Measurements from ENCODE around the gene TAX1BP1.
A peak's percentile ranks its signal among the peaks of the same experiment; 100 is the strongest.
"Not testable (repeated sequence)": the region's sequence is repeated elsewhere in the genome, so short reads cannot be mapped to it uniquely, and the experiment has no call there.

Gene TAX1BP1

DNA sequence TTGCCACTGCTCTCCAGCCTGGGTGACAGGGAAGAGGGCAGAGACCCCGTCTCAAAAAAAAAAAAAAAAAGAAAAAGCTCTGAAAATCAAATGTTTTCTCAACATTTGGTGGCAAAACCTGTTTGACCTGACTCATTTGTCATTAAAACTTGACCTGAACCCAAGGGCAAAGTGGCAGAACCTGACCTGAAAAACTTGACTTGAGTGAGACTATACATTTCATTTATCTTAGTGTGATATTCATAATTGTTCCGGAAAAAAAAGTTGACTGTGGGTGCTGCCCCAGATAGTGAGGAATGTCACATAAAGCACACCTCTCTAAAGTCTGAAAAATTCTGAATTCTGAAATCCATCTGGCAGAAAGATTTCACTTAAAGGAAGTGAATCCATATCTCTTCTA is 2.3 kb upstream of the TAX1BP1 start:
- no peak for DNase-seq (ENCODE audit: low read depth in 1 of 2, low spot score in 1 of 2)

- DNase-seq (ENCODE audit: low read depth in 1 of 2, low spot score in 1 of 2) = no peak
Measured at GRCh38 chr7:27739301-27739908, 557 bp upstream of the TAX1BP1 start.

GRCh38 chr7:27740449-27741086 is 606 bp downstream of the TAX1BP1 start:
- peak; percentile 64 to 76 for DNase-seq (ENCODE audit: low read depth in 1 of 2, low spot score in 1 of 2)

DNA sequence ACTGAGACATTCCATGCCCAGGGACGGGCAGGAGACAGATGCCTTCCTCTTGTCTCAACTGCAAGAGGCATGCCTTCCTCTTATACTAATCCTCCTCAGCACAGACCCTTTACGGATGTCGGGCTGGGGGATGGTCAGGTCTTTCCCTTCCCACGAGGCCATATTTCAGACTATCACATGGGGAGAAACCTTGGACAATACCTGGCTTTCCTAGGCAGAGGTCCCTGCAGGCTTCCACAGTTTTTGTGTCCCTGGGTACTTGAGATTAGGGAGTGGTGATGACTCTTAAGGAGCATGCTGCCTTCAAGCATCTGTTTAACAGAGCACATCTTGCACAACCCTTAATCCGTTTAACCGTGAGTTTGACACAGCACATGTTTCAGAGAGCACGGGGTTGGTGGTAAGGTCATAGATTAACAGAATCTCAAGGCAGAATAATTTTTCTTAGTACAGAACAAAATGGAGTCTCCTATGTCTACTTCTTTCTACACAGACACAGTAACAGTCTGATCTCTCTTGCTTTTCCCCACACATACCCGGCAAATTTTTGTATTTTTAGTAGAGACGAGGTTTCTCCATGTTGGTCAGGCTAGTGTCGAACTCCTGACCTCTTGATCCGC is 2.2 kb downstream of the TAX1BP1 start:
- not testable (repeated sequence) for DNase-seq (ENCODE audit: low read depth in 1 of 2, low spot score in 1 of 2)

GRCh38 chr7:27745064-27745583 is 5.2 kb downstream of the TAX1BP1 start:
- no peak for DNase-seq (ENCODE audit: low read depth in 1 of 2, low spot score in 1 of 2)

- no peak for DNase-seq (ENCODE audit: low read depth in 1 of 2, low spot score in 1 of 2)
Measured at GRCh38 chr7:27746486-27746885, 6.5 kb downstream of the TAX1BP1 start.

DNA sequence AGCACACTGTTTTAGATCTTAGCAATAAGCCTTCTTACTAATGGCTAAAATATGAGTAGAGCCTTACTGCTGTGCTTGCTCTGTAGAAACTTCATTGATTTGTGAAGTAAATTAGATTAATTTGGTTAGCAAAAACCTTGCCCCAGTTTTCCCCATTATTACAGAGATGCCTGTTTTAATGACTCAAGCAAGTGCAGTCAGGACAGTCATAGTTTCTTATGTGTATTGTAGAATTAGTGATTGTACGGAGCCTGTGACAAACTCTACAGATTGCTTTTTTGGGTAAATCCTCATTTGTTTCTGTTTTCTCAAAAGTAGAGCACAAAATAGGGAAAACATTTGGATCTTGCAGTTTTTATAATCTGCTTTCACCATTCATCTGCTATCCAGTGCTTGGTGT is 7.0 kb downstream of the TAX1BP1 start:
- no peak for DNase-seq (ENCODE audit: low read depth in 1 of 2, low spot score in 1 of 2)

- no peak for DNase-seq (ENCODE audit: low read depth in 1 of 2, low spot score in 1 of 2)
Measured at GRCh38 chr7:27747589-27748368, 7.8 kb downstream of the TAX1BP1 start.

DNA sequence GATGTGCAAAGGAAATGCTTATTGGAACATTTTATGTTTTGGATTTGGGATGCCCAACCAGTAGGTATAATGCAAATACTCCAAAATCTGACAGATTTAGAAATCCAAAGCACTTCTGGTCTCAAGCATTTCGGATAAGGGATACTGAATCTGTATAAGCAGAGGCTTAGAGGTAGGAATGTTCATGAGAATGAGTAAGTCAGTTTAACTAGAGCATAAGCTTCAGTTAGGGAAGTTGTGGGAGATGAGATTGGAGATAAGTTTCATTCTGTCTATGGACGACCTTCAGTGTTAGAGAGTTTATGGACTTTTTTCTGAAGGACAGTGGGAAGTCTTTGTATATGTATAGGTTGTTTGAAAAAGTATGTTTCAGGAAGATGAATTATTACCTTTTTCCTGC is 10.4 kb downstream of the TAX1BP1 start:
- no peak for DNase-seq (ENCODE audit: low read depth in 1 of 2, low spot score in 1 of 2)

GRCh38 chr7:27751888-27752660 is 12.1 kb downstream of the TAX1BP1 start:
- DNase-seq (ENCODE audit: low read depth in 1 of 2, low spot score in 1 of 2) = no peak

- DNase-seq (ENCODE audit: low read depth in 1 of 2, low spot score in 1 of 2) = no peak
Measured at GRCh38 chr7:27753863-27754262, 13.9 kb downstream of the TAX1BP1 start.

DNA sequence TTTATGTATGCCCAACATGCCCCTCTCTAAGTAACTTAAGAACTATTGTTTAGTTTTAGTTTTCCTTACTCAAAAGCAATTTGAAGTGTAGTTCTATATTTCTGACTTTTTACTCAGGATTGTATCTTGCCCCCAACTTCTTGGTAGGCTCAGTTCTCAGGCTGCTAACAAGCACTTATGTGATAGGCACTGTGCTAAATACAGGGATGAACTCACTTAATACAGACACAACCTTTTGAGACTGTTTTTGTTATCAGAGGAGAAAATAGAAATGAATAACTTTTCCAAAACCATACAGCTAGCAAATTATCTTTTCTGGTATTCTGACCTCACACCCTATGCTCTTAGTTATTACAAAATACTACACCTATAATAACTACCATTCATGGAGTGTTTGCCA is 16.3 kb downstream of the TAX1BP1 start:
- DNase-seq (ENCODE audit: low read depth in 1 of 2, low spot score in 1 of 2) = no peak

DNA sequence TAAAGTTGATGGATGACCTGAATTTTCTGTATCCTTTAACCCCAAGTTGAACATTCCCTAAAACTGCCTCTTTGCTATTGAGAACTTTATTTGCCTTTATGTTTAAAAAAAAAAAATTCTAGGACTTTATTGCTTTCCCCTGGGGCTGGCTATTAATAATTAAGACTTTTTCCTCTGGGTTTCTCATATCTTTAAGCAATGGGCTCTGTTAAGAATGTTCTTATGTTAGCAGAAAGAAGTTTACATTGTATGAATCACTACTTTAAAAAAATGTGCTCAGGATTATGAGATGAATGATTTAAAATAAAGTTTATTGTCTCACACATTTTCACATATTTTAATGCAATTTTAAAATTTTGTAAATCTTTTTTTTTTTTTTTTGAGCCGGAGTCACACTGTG is 19.5 kb downstream of the TAX1BP1 start:
- DNase-seq (ENCODE audit: low read depth in 1 of 2, low spot score in 1 of 2) = no peak

- DNase-seq (ENCODE audit: low read depth in 1 of 2, low spot score in 1 of 2) = no peak
Measured at GRCh38 chr7:27762062-27762461, 22.1 kb downstream of the TAX1BP1 start.

GRCh38 chr7:27763983-27764508 is 24.1 kb downstream of the TAX1BP1 start:
- no peak for DNase-seq (ENCODE audit: low read depth in 1 of 2, low spot score in 1 of 2)

GRCh38 chr7:27765841-27766240 is 25.9 kb downstream of the TAX1BP1 start:
- no peak for DNase-seq (ENCODE audit: low read depth in 1 of 2, low spot score in 1 of 2)

DNA sequence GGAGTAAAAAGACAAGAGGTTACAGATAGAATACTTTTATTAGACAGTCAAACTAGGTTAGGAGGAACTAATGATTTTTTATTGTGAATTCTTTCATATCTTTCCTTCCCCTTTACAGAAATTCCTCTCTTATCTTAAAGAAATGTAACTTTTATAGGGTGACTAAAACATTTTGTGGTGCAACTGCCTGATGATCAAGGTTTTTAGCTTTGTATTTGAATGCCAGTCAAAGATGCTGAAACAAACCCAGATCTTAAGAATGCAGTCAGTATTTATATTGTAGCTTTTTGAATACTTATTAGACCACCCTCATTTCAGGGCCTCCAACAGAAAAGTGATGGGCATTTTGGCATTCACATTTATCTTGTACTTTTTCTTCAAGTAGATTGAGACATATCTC is 27.4 kb downstream of the TAX1BP1 start:
- DNase-seq (ENCODE audit: low read depth in 1 of 2, low spot score in 1 of 2) = no peak

GRCh38 chr7:27771111-27771510 is 31.1 kb downstream of the TAX1BP1 start:
- DNase-seq (ENCODE audit: low read depth in 1 of 2, low spot score in 1 of 2) = no peak

DNA sequence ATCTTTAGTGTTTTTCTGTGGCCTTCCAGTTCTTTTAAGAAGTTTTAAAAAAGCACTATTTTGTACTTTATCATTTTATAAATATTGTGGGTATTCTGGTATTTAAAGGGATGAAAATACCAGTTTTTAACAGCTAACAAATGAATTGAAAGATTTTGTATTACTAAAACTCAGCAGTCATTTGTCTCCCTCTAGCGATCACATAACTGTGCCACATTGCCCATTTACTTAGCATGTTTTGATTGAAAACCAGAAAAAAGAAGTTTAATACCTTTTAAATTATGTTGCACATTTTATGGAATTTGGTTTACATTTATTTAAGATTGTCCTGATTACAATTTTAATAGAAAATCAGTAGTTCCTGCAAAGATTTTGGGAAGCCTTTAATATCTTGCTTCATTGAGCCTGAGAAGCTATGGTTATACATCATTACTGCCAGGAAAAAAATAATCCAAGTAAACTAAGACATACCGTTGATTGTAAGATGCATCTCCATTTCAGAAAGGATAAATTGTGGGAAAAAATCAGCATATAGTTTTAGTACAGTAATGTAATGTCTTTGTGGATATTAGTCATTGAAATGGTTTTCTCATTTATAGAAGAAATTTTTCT is 34.9 kb downstream of the TAX1BP1 start:
- DNase-seq (ENCODE audit: low read depth in 1 of 2, low spot score in 1 of 2) = no peak

DNA sequence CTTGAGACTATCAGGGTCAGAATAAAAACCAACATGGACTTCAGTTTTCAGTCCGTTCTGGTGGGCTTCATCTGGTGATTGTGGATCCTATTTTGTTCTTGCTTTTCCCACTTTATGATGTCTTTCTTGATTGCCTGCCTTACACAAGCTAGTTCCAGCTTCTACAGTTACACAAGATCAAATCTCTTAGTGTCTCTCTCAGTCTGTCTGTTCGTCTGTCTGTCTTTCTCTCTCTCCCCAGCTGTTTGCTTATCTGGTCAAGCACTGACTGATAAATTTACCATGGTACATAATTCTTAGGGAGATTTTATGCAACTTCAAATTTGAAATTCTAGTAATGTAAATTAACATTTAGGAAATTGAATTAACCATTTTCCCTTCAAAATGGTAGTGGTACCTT is 35.8 kb downstream of the TAX1BP1 start:
- DNase-seq (ENCODE audit: low read depth in 1 of 2, low spot score in 1 of 2) = no peak

Data from activated CD4-positive, alpha-beta T cell treated with anti-CD3 and anti-CD28 coated beads, Interleukin-2, amount 50 U/mL, for 24 hours (primary cell).